WTC11 (cell line): ENCODE measurements around the gene CDKN1C.

Source experiments
- TF ChIP-seq, protein P1 (sequence below): fragments of 200-600 bp; IDR thresholded peaks from 2 replicates; pipeline ENCODE4 v1.8.0; 2022; ENCODE audit warnings: antibody characterized with exemption
- TF ChIP-seq, protein P2 (sequence below): sonication (generic); formaldehyde crosslinking; IDR thresholded peaks from 2 replicates; pipeline ENCODE4 v1.8.1; 2022; ENCODE audit warnings: mild to moderate bottlenecking, missing genetic modification reagents, moderate library complexity, borderline replicate concordance
- TF ChIP-seq, protein P3 (sequence below): sonication (generic); formaldehyde crosslinking; IDR thresholded peaks from 2 replicates; pipeline ENCODE4 v1.8.1; 2023; ENCODE audit warnings: mild to moderate bottlenecking, missing genetic modification reagents

DNA sequence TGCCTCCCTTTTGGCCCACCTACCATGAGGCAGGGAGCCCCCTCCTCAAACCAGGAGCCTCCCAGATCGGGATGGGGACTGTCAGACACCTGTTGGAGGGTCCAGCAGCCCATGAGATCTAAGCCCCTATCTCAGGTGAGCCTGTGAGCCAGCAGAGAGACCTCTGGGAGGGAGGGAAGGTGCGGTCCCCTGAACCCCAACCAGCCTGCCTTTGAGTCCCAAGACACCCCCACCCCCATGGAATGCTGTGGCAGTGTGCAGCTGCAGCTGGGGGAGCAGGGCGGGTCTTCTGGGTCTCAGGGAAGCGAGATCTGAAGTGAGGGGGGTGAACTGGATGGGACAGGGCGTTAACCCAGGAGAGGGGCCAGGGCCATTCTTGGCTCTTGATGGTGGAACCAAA is 1.4 kb upstream of the CDKN1C start:
- TF ChIP-seq, protein P1, sequence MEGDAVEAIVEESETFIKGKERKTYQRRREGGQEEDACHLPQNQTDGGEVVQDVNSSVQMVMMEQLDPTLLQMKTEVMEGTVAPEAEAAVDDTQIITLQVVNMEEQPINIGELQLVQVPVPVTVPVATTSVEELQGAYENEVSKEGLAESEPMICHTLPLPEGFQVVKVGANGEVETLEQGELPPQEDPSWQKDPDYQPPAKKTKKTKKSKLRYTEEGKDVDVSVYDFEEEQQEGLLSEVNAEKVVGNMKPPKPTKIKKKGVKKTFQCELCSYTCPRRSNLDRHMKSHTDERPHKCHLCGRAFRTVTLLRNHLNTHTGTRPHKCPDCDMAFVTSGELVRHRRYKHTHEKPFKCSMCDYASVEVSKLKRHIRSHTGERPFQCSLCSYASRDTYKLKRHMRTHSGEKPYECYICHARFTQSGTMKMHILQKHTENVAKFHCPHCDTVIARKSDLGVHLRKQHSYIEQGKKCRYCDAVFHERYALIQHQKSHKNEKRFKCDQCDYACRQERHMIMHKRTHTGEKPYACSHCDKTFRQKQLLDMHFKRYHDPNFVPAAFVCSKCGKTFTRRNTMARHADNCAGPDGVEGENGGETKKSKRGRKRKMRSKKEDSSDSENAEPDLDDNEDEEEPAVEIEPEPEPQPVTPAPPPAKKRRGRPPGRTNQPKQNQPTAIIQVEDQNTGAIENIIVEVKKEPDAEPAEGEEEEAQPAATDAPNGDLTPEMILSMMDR: no peak
- TF ChIP-seq, protein P2, sequence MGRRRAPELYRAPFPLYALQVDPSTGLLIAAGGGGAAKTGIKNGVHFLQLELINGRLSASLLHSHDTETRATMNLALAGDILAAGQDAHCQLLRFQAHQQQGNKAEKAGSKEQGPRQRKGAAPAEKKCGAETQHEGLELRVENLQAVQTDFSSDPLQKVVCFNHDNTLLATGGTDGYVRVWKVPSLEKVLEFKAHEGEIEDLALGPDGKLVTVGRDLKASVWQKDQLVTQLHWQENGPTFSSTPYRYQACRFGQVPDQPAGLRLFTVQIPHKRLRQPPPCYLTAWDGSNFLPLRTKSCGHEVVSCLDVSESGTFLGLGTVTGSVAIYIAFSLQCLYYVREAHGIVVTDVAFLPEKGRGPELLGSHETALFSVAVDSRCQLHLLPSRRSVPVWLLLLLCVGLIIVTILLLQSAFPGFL (CRISPR knock-in tag): no peak
- TF ChIP-seq, protein P3, sequence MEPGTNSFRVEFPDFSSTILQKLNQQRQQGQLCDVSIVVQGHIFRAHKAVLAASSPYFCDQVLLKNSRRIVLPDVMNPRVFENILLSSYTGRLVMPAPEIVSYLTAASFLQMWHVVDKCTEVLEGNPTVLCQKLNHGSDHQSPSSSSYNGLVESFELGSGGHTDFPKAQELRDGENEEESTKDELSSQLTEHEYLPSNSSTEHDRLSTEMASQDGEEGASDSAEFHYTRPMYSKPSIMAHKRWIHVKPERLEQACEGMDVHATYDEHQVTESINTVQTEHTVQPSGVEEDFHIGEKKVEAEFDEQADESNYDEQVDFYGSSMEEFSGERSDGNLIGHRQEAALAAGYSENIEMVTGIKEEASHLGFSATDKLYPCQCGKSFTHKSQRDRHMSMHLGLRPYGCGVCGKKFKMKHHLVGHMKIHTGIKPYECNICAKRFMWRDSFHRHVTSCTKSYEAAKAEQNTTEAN (CRISPR knock-in tag): no peak
